IPS-18c (cell line): Measurements from ENCODE around the gene DCTD.

Source experiments
- H3K4me3 ChIP-seq: 2 replicates; pipeline ENCODE4 v1.7.0; 2013; ENCODE audit warnings: low read depth, mild to moderate bottlenecking, low read length, moderate library complexity; ENCODE audit not compliant: insufficient read depth
- H3K9me3 ChIP-seq: one replicate; pipeline ENCODE4 v1.6.1; 2013; ENCODE audit warnings: mild to moderate bottlenecking, low read length, moderate library complexity; ENCODE audit not compliant: control insufficient read depth, insufficient read depth

The DCTD gene

DNA sequence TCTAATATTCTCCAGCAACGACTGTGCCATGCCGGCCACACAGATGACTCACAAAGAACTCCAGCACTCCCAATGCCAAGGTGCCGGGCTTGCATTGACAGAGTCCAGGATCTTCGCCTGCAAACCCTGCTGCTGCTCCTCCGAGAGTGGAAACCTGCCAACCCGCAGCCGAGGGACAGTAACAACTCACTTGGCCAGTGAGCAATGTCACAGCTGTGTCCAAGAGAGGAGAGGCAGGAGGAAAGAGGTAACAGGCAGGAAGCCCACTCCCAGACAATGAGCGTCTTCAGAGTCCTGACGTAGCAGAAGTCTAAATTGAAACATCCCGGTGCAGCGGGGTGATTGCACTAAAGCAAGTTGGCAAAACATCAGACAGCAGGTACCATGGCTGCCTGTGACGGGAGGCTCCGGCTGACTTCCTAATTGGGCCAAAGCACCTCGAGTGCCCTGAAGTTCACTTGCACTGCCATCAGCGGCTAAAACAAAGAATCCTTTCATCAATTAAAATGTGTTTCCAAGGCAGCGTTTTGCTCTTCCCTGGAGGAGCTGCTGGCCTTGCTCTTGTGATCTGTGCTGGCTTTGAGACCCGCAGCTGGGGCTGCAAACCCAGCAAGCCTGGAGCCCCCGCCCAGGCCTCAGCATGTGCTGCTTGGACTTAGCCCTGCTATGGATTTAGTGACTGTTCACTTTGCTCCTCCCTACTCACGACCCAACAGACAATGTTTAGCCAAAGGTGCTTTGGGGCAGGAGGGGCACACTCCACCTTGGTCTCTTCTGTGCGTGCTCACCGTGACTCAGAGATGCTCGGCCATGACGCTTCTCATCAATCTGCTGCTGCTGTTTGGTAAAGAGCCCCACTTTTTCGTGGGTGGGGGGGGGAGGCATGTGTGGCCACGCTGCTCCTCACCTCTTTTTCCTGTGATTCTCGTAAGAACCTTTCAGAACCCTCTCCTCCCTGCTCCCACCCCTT is 36.5 kb downstream of the DCTD start:
- Histone ChIP-seq H3K9me3 (no peaks in the 10 kb centered on the region), H3K4me3 (no peak overlapping the region)

DNA sequence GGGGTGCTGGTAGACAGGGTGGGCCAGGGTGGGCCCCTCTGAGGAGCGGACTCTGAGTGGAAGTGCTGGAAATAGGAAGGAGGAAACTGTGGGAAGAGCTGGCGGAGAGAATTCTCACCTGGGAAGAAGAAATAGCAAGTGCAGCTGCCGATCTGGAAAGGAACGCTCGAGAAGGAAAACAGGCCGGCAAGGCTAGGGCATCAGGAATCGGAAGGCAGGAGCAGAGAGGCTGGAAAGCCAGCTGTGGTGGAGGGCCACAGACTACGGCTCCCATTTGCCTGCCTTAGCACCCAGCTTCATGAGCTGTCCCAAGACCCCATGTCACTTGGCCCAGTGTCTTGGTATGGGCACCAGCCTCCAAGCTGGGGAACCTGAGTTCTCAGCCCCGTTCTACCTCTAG is 37.3 kb downstream of the DCTD start:
- H3K4me3 ChIP-seq = no peak overlapping the region
- no peaks in the 10 kb centered on the region for H3K9me3 ChIP-seq

DNA sequence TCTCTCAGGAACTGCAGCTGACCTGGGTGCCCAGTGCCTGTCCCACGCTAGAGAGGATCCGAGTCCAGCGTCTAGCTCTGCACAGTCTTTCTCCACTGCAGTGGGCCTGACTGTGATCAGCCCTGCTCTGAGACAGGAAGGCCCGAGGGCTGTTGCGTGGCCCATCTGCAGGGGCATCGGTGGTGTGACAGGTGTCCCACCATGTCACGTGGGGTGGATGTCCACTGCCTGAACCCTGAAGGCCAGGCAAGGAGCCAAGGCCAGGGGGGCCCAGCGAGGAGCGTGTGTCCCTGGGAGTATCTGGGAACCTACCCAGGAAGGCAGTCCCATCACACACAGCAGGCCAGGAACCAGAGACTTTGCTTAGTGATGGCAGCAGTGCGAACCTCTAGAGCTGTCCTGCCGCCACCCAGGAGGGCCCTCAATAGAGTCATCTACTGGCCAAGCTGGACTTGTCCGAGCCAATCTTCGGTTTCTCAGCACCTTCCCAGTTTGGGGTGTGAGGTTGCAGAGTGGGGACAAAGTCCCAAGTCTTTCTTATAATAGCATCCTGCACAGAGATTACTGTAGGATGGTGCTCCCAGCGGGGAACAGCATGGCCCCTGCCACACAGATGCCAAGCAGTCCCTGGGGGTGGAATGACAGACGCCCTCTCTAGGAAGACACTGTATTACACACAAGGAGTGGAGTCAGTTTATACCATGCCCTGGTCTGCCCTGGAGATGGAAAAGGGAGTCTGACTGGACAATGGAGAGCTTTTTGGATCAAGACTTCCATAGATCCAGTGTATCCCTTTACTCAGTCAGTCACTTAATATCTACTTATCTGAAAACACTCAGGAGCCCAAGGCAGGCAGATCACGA is 38.3 kb downstream of the DCTD start:
- H3K4me3 ChIP-seq = no peak overlapping the region

DNA sequence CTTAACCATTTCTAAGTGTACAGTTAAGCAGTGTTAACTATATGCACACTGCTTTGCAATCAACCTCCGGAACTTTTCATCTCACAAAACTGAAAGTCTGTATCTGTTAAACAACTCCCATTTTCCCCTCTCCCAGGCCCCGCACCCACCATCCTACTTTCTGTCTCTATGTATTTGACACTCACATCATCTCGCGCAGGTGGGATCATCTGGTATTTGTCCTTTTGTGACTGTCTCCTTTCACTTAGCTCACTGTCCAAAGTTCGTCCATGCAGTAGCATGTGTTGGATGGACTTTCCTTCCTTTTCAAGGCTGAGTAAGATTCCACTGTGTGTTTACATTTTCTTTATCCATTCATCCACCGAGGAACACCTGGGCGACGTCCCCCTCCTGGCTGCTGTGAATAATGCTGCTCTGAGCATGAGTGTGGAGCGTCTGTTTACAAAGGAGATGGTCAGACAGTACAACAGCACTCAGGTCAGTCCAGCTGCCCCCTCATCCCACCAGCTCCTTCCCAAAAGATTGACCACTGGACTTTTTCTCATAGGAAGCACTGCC is 39.8 kb downstream of the DCTD start:
- Histone ChIP-seq H3K9me3 (no peaks in the 10 kb centered on the region), H3K4me3 (no peak overlapping the region)

More for the DNA sequence above, 38.3 kb downstream of the DCTD start:
- H3K9me3 ChIP-seq = no peaks in the 10 kb centered on the region

DNA sequence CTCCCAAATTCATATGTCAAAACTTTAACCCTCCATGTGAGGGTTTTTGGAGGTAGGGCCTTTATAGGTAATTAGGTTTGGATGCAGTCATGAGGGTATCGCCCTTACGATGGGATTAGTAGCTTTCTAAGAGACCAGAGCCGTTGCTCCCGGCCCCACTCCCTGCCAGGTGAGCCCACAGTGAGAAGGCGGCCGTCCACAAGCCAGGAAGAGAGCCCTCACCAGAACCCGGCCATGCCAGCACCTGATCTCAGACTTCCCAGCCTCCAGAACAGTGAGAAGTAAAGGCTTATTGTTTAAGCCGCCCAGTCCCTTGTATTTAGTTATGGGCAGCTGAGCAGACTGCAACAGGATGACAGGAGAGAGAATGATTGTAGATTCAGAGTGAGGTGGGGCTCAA is 40.8 kb downstream of the DCTD start:
- H3K4me3 ChIP-seq = no peak overlapping the region
- no peaks in the 10 kb centered on the region for H3K9me3 ChIP-seq

DNA sequence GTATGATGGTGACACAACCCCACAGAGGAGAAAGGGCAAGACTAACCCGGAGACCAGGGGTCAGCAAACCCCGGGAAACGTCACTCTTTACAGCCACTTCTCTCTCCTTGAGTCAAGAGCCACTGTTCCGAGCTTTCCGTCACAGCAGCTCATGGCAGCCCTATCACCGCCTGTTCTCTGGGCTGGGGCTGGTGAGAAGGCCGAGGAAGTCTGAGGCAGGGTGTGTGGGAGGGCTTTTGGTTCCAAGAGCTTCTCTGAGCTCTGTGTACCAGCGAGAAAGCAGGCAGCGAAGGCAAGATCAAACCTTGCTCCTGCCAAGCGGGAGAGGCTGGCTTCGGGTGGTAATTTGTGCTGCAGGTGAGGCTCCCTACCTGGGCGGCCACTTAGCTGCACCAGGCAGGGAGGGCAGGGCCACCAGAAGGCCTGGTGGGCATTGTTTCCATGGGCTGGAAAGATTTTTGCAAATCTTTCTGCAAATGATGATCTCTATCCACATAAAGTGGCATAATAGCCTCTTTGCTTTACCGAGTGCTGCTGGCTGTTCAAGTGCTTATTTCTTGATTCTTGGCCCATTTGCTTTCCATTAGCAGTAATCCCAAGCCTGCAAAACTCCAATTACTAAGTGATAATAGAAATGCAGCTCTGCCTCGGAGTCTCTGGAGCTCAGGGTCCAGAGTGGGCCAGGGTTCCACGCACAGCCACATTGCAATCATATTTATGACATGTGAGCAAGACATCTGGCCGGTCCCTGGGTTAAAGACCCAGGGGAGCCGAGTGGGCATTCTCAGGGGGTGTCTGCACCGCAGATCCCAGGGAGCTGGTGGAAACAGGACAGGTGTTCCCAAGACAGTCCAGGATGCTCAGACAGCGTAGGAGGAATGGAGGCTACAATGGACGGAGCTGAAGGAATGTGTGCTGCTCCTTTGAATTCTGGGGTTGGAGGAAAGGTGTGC is 41.5 kb downstream of the DCTD start:
- no peak overlapping the region for H3K4me3 ChIP-seq
- H3K9me3 ChIP-seq = no peaks in the 10 kb centered on the region

DNA sequence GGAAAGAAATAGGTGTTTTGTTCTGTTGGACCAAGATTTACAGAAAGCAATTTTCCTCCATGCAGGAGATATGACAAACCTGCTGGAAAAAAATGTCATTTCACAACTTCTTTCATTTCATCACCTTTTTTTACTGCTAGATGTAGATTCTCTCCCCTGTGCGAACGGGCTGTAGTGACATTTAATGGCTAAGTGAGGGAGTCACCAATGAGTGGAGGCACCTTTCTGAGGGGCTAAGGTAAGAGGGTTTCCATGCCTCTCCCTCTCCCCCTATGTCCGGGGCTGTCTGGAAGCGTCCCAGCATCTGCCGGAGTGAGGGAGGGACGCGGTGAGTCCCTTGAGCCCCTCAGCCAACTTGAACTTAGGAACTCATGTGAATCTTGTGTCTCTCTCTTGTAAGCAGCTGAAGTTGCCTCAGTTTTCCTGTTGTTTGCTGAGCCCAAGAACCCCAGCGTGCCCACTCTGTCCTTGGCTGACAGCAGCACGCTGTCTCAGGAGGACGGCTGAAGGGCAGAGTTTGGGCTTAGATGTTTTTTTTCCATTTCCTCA is 42.3 kb downstream of the DCTD start:
- Histone ChIP-seq H3K9me3 (no peaks in the 10 kb centered on the region), H3K4me3 (no peak overlapping the region)

DNA sequence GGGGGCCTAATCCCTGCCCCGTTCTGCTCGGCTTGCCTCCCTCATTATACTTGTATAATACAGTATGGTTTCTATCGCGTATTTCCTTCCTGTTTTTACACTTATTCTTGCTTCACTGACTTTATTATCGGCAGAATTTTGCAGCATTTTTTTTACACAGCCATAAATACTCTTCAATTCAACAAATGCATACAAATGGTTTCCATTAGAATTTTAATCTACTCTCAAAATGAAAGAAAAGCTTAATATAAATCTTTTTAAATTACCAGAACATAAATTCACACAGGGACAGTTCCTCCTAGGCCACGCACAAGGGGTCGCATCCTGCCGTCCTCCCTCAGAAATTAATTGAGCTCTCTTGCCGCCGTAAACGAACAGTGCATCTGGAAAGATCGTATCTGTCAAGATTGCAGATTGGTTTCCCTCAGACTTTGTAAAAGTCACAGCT is 42.9 kb downstream of the DCTD start:
- H3K4me3 ChIP-seq = no peak overlapping the region
- H3K9me3 ChIP-seq = no peaks in the 10 kb centered on the region

DNA sequence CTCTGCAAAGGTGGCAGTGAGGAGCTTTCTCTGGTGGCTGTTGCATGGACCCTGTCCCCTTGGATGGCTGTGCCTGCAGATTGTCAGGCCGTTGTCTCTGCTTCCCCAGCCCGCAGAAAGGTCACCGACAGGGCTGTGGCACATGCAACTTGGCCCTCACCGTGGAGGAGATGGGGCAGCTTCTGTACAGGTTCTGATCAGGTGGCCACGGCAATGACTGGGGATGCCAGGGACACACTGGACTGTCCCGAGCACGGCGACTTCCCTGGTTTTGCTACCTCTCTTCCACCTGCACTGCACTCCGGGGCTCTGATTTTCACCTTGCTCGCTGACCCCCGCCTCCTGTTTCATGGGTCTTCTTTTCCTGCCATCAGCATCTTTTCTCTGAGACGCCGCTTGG is 43.5 kb downstream of the DCTD start:
- Histone ChIP-seq H3K9me3 (no peaks in the 10 kb centered on the region), H3K4me3 (no peak overlapping the region)

DNA sequence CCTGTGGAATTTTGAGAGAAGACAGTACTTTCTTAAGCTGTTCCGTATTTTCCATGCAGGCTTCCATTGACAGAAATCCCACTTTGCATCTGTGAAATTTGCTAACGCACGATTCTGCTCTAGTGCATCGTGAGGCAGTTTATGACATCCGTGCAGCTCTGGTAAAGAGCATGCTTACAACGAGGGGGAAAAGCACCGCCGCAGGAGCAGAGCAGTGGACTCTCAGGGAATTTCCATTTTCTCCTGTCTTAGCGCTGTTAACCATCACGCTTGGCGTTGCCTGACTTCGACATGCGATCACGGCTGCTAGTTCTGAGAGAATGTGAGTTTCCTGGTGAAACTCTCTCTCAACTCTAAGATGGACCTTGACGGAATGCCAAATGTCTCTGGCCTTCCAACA is 43.9 kb downstream of the DCTD start:
- no peak overlapping the region for H3K4me3 ChIP-seq
- H3K9me3 ChIP-seq = no peaks in the 10 kb centered on the region

DNA sequence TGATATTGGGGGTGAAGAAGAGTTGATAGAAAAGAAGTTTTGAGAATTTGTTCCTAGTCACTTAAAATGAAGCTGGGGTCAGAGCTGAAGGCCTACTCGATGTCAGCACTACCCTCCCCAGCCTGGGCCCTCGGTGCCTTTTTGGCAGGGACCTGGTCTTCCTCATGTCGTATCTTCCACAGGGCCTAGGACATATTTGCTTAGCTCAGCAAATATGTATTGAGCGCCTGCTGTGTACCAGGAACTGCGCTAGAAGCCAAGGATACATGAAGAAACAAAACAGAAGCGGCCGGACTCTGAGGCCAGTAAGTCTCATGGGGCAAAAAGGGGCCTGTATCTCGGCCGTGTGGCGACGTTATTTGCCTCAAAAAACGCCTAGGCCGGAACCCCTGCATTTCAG is 44.3 kb downstream of the DCTD start:
- H3K4me3 ChIP-seq = no peak overlapping the region
- H3K9me3 ChIP-seq = no peaks in the 10 kb centered on the region

DNA sequence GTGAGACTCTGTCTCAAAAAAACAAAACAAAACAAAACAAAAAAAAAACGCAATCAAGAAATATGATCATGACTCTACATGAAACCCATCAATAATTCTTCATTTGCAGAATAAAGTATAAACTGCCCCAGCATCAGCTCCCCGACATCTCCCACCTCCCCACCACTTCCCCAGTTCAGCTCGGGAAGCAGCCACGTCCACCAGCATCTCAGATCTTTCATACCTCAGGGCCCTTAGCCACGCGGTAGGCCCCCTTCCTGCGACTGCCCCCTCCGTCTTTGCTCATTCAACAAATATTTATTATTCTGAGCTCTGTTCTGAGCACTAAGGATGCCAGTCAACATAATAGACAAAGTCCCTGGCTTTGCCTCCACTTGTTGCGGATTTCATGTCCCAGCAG is 45.6 kb downstream of the DCTD start:
- no peaks in the 10 kb centered on the region for H3K9me3 ChIP-seq
- H3K4me3 ChIP-seq = no peak overlapping the region

DNA sequence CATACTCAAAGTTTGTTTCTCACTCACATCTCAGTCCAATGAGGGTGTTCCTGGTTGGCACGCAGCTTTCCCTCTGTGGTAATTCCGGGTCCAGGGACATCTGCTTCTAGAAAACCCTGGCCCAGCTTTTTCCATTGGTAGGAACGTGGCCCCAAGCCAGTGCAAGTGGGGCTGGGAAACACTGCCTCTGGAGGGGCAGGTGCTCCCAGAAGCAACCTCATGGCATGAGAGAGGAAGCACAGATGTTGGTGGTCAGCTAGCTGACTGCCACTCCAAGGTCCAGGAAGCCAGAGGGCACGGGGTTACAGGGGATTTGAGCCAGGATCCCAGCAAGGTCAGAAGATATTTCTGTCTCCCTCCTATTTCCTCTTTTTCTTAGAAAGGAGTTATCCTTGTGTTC is 47.5 kb downstream of the DCTD start:
- H3K9me3 ChIP-seq = no peaks in the 10 kb centered on the region
- no peak overlapping the region for H3K4me3 ChIP-seq

DNA sequence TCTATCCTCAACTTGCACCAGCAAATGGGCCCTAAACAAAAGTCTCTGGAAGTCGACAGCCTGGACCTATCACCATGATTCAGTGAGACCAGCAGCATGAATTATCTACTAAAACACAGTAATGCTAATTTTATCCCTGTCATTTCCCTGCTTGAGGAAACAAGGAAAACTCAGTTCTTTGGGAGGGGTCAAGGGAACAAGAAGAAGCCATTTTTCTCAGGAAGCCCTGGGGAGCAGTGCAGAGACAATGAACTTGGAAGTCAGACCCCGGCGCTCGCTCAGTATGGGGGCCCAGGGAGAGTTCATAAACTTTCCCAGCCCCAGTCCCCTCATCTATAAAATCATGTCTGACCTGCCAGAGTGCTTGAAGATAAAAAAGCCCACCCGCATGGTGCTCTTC is 50.4 kb downstream of the DCTD start:
- Histone ChIP-seq H3K9me3 (no peaks in the 10 kb centered on the region), H3K4me3 (no peak overlapping the region)

DNA sequence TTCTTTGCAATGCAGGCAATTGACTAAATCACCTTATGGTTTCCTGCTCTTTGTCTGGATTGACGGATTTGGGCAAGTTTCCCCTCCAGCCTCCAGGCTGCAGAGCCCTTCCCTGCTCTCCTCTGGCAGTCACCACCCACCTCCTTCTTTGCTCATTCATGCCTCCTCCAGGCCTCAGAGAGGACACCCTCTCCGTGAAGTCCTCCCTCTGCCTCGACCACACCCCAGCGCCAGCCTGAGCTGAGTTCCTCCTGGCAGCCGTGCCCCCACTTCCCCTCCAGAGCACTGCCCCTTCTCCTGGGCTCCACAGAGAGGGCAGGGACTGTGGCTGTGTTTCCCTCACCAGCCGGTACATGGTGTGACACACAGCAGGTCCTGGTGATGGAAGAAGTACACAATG is 53.7 kb downstream of the DCTD start:
- H3K9me3 ChIP-seq = no peaks in the 10 kb centered on the region
- no peak overlapping the region for H3K4me3 ChIP-seq

DNA sequence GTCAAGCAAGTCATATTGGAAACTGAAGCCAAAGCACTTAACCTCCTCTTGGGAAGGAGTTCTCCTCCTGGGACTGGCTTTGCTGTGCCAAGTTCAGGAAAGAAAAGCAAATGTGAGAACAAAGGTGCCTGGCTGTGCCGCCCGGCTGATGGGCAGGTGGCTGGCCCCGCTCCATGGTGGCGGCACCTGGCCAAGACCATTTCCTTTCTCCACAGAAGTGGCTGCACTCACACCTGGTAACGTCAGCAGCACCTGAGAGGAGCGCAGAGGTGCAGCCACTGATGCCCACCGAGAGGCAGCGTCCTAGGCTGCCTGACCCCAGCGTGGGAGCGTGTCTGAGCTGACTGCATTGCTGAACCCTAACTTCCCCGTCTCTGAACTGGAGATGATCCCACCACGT is 54.3 kb downstream of the DCTD start:
- no peaks in the 10 kb centered on the region for H3K9me3 ChIP-seq
- H3K4me3 ChIP-seq = no peak overlapping the region
